Measurements from ENCODE around the gene FBXO42.
A peak's percentile ranks its signal among the peaks of the same experiment; 100 is the strongest.
"Not testable (repeated sequence)": the region's sequence is repeated elsewhere in the genome, so short reads cannot be mapped to it uniquely, and the experiment has no call there.

FBXO42 gene

GRCh38 chr1:16215882-16216753 is 136.2 kb downstream of the FBXO42 start:
- peak; percentile 52 for DNase-seq

GRCh38 chr1:16215240-16215639 is 137.0 kb downstream of the FBXO42 start:
- not testable (repeated sequence) for DNase-seq

- DNase-seq = not testable (repeated sequence)
These were observed 138.7 kb downstream of the FBXO42 start for GRCh38 chr1:16213544-16213943.

GRCh38 chr1:16213013-16213412 is 139.3 kb downstream of the FBXO42 start:
- DNase-seq = no peak

GRCh38 chr1:16212251-16212961 is 139.9 kb downstream of the FBXO42 start, which contains the start of gene ARHGEF19:
Gene ARHGEF19, minus strand, starts transcription at chr1:16212652. Its CDS starts 3,598 bp downstream, at chr1:16209054.
- peak; percentile 15 for DNase-seq

GRCh38 chr1:16211824-16212223 is 140.5 kb downstream of the FBXO42 start:
- no peak for DNase-seq

- DNase-seq = no peak
These were observed 141.7 kb downstream of the FBXO42 start for GRCh38 chr1:16210581-16210980.

- DNase-seq = no peak
These were observed 142.4 kb downstream of the FBXO42 start for GRCh38 chr1:16209847-16210407.

- no peak for DNase-seq
These were observed 143.0 kb downstream of the FBXO42 start for GRCh38 chr1:16209132-16209846.

GRCh38 chr1:16208270-16208987 is 143.9 kb downstream of the FBXO42 start:
- DNase-seq = no peak

GRCh38 chr1:16207318-16208269 is 144.7 kb downstream of the FBXO42 start:
- no peak for DNase-seq

- DNase-seq = peak; percentile 93
These were observed 145.5 kb downstream of the FBXO42 start for GRCh38 chr1:16206547-16207317.

- DNase-seq = no peak
These were observed 146.3 kb downstream of the FBXO42 start for GRCh38 chr1:16205891-16206546.

GRCh38 chr1:16205334-16205671 is 147.0 kb downstream of the FBXO42 start:
- DNase-seq = no peak

- no peak for DNase-seq
These were observed 147.5 kb downstream of the FBXO42 start for GRCh38 chr1:16204634-16205333.

- no peak for DNase-seq
These were observed 148.1 kb downstream of the FBXO42 start for GRCh38 chr1:16204216-16204615.

- no peak for DNase-seq
These were observed 148.7 kb downstream of the FBXO42 start for GRCh38 chr1:16203550-16203949.

GRCh38 chr1:16202281-16203210 is 149.7 kb downstream of the FBXO42 start:
- no peak for DNase-seq

All from NCI-H1417 treated with DMSO at 0.1 percent for 48 hours (cell line).